HepG2 (cell line): ENCODE results near the gene LSS. TPM values are rescaled to one million over a fixed set of nuclear protein-coding genes. Genes with fewer than 3 reads are reported as not detected.

ENCODE experiments used
- FOXM1 ChIP-seq: sonication (generic); formaldehyde crosslinking; IDR thresholded peaks from 2 replicates; pipeline ENCODE4 v1.5.0; 2020; ENCODE audit warnings: missing genetic modification reagents
- HBP1 ChIP-seq: IDR thresholded peaks from 2 replicates; pipeline ENCODE4 v1.6.1; 2016; ENCODE audit warnings: low read depth, control low read depth
- IKZF4 ChIP-seq: sonication (generic); formaldehyde crosslinking; IDR thresholded peaks from 2 replicates; pipeline ENCODE4 v1.5.1; 2020; ENCODE audit warnings: borderline replicate concordance, mild to moderate bottlenecking, low read depth, missing genetic modification reagents; ENCODE audit errors: not compliant biosample characterization
- IRX3 ChIP-seq: sonication (generic); formaldehyde crosslinking; IDR thresholded peaks from 2 replicates; pipeline ENCODE4 v1.8.1; 2023; ENCODE audit warnings: mild to moderate bottlenecking, low read depth, missing genetic modification reagents, borderline replicate concordance
- MATR3 ChIP-seq: sonication (generic); formaldehyde crosslinking; IDR thresholded peaks from 2 replicates; pipeline ENCODE4 v1.4.0; 2020; ENCODE audit warnings: missing genetic modification reagents
- MLXIP ChIP-seq: sonication (generic); formaldehyde crosslinking; IDR thresholded peaks from 2 replicates; pipeline ENCODE4 v1.9.0; 2021; ENCODE audit warnings: missing genetic modification reagents, borderline replicate concordance
- MNT ChIP-seq: fragments of 450-650 bp; IDR thresholded peaks from 2 replicates; pipeline ENCODE4 v1.6.1; 2016
- NFIC ChIP-seq: IDR thresholded peaks from 2 replicates; pipeline ENCODE4 v1.6.1; 2012; ENCODE audit warnings: mild to moderate bottlenecking, low read length, inconsistent platforms
- RARG ChIP-seq: sonication (generic); formaldehyde crosslinking; IDR thresholded peaks from 2 replicates; pipeline ENCODE4 v1.4.0; 2020; ENCODE audit warnings: low read depth, mild to moderate bottlenecking, missing genetic modification reagents
- SOX5 ChIP-seq: IDR thresholded peaks from 2 replicates; pipeline ENCODE4 v1.6.1; 2016; ENCODE audit warnings: borderline replicate concordance
- SSRP1 ChIP-seq: IDR thresholded peaks from 2 replicates; pipeline ENCODE4 v1.6.1; 2016; ENCODE audit warnings: control low read depth
- ZNF292 ChIP-seq: sonication (generic); formaldehyde crosslinking; IDR thresholded peaks from 2 replicates; pipeline ENCODE4 v1.8.1; 2022; ENCODE audit warnings: mild to moderate bottlenecking, low read depth, missing genetic modification reagents, borderline replicate concordance
- ZNF317 ChIP-seq: sonication (generic); formaldehyde crosslinking; IDR thresholded peaks from 2 replicates; pipeline ENCODE4 v1.5.0; 2020; ENCODE audit warnings: mild to moderate bottlenecking, missing genetic modification reagents
- ZNF382 ChIP-seq: sonication (generic); formaldehyde crosslinking; IDR thresholded peaks from 2 replicates; pipeline ENCODE4 v1.5.0; 2020; ENCODE audit warnings: missing genetic modification reagents, mild to moderate bottlenecking, borderline replicate concordance
- ZNF430 ChIP-seq: sonication (generic); formaldehyde crosslinking; IDR thresholded peaks from 2 replicates; pipeline ENCODE4 v1.9.0; 2021; ENCODE audit warnings: mild to moderate bottlenecking, missing genetic modification reagents
- ZNF550 ChIP-seq: sonication (generic); formaldehyde crosslinking; IDR thresholded peaks from 2 replicates; pipeline ENCODE4 v1.4.0; 2020; ENCODE audit warnings: mild to moderate bottlenecking, missing genetic modification reagents, borderline replicate concordance
- ZNF570 ChIP-seq: sonication (generic); formaldehyde crosslinking; IDR thresholded peaks from 2 replicates; pipeline ENCODE4 v1.4.0; 2020; ENCODE audit warnings: mild to moderate bottlenecking, missing genetic modification reagents, borderline replicate concordance
- ZNF703 ChIP-seq: sonication (generic); formaldehyde crosslinking; IDR thresholded peaks from 2 replicates; pipeline ENCODE4 v1.5.1; 2020; ENCODE audit warnings: missing genetic modification reagents, mild to moderate bottlenecking, moderate library complexity, borderline replicate concordance
- ZNF766 ChIP-seq: sonication (generic); formaldehyde crosslinking; IDR thresholded peaks from 2 replicates; pipeline ENCODE4 v1.5.0; 2020; ENCODE audit warnings: missing genetic modification reagents, borderline replicate concordance
- ZNF770 ChIP-seq: sonication (generic); formaldehyde crosslinking; IDR thresholded peaks from 2 replicates; pipeline ENCODE4 v1.5.0; 2020; ENCODE audit warnings: mild to moderate bottlenecking, missing genetic modification reagents
- ZNF775 ChIP-seq: sonication (generic); formaldehyde crosslinking; IDR thresholded peaks from 2 replicates; pipeline ENCODE4 v1.4.0; 2020; ENCODE audit warnings: missing genetic modification reagents, mild to moderate bottlenecking, moderate library complexity, borderline replicate concordance
- polyA plus RNA-seq, 8 experiments: library from polyadenylated mRNA; depleted of rRNA in 3 of 8; stranded (reverse) in 7 of 8; unstranded in 1 of 8; fragments of >200 nt; fragmentation: Illumina TruSeq in 4 of 8; extraction: Trizol in 4 of 8; gene quantifications; 2 replicates each; pipeline versions ENCODE4 v1.2.1 to v1.2.3, GENCODE V29; 2011 to 2016; ENCODE audit warnings: low read depth in 4 of 8, missing spikeins in 1 of 8, mixed read lengths in 1 of 8; ENCODE audit not compliant: insufficient read depth in 1 of 8
- total RNA-seq, 5 experiments: library from RNA; depleted of rRNA; stranded (reverse); fragments of >200 nt; fragmentation: Illumina TruSeq; extraction: Trizol; gene quantifications; 2 replicates each; pipeline ENCODE4 v1.2.3, GENCODE V29; 2016; ENCODE audit warnings: low read depth in 1 of 5

LSS gene
- total and polyA plus RNA-seq, 2 of the 13 experiments (the other 11 are each of a cell fraction or from before 2014, with no cell fraction given): 72.6 to 113 TPM

- TF ChIP-seq MLXIP (CRISPR knock-in tag) (no peak; the same call in 1 of the 2 replicates), HBP1 (CRISPR knock-in tag) (no peak), ZNF570 (CRISPR knock-in tag) (no peak), FOXM1 (no peak), MATR3 (CRISPR knock-in tag) (no peak), IRX3 (CRISPR knock-in tag) (no peak), IKZF4 (CRISPR knock-in tag) (no peak), ZNF317 (CRISPR knock-in tag) (0 out of 2 replicates have a peak, but pooled peaks have one; percentile 17), RARG (0 out of 2 replicates have a peak, but pooled peaks have one; percentile 30), NFIC (no peak), ZNF292 (CRISPR knock-in tag) (no peak; the same call in 1 of the 2 replicates), ZNF775 (CRISPR knock-in tag) (no peak; the same call in 1 of the 2 replicates), SSRP1 (CRISPR knock-in tag) (no peak), ZNF766 (CRISPR knock-in tag) (no peak), ZNF382 (no peak), ZNF550 (no peak), SOX5 (CRISPR knock-in tag) (peak; percentile 7; the same call in 1 of the 2 replicates), ZNF430 (CRISPR knock-in tag) (peak; percentile 66; the same call in 1 of the 2 replicates), ZNF703 (CRISPR knock-in tag) (no peak), ZNF770 (CRISPR knock-in tag) (no peak), MNT (peak; percentile 16; the same call in 1 of the 2 replicates)
Observed at GRCh38 chr21:46153247-46154154, 75.1 kb downstream of the LSS start (continued).
